ENCODE measurements around the gene PARM1. TPM values are rescaled to one million over a fixed set of nuclear protein-coding genes. Genes with fewer than 3 reads are reported as not detected.
"Not testable (repeated sequence)": the region's sequence is repeated elsewhere in the genome, so short reads cannot be mapped to it uniquely, and the experiment has no call there.

Gene PARM1
- total RNA-seq, 8 experiments from 2014 or later, result 0.21 to 29.5 (median 2.2) TPM

DNA sequence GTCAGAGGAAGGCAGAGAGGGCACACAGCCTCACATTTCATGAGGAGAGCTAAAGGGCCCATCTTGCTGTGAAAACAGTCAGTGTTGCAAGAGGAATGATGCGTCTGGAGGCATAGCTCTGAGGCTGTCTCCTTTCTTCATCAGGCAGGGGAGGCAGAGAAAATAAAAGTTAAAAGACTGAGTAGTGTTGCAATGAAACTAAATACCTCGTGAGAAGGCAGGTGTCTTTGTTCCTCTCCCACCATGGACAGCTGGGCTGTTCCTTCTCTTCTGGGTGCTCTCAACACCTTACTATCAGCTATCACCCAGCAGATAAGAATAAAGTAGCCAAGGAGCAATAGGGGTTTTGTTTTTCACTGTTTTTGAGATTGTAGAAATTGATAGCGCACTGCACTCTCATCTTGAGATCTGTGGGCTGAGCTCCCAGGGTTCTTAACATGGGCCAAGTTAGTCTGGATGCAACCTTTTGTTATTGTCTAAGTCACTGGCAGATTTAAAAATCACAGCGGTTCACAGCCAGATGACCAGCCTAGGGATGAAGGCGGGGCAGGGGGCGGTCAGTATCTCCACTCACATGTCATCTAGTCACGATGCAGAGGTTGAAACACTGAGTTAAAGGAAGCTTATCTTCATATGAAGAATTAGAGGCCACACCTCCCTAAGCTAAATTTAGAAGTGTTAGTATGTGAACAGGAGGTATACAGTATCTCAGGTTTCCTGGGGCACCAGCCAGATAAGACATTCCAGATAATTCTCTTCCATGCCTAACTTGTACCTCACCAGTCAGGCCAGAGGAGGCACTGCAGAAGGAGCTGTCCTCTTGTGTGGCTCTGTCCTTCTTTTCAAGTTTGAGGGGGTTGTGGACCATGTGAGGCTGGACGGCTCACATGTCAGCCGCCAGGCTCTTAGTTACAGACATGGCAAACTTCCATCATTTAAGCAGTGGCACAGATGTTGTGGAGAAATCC is 36.9 kb downstream of the PARM1 start:
- ATAC-seq (replicated peaks in 6 of 8), result peak in 3 of 8 experiments; percentile 59 to 75 (median 68)
- in situ Hi-C loops (cut with MboI; ENCODE audit: low pct_unique_long_range_greater_than_20kb in 2 of 9, low sequenced_read_pairs in 9 of 9, unreplicated experiment in 9 of 9), result no loop called here
- WGBS, 10 experiments, result 11 to 100% (median 82%) methylated on average over 1 to 6 of the region's 9 CpGs; no CpG with 5 or more reads in 1 of the 10 experiments
- Histone ChIP-seq H3K4me1 (replicated peaks in 1 of 2) (no peaks in the 10 kb centered on the region), H3K27ac (no peak overlapping the region), H3K4me3 (no peak overlapping the region)

- WGBS, 10 experiments, result 0 to 100% (median 33%) methylated on average over 1 of the region's 1 CpG; no CpG with 5 or more reads in 5 of the 10 experiments
- in situ Hi-C loops (cut with MboI; ENCODE audit: low pct_unique_long_range_greater_than_20kb in 2 of 9, low sequenced_read_pairs in 9 of 9, unreplicated experiment in 9 of 9), result no loop called here
- Histone ChIP-seq H3K4me3 (no peak overlapping the region), H3K4me1 (replicated peaks in 1 of 2) (no peaks in the 10 kb centered on the region), H3K27ac (no peak overlapping the region)
- ATAC-seq (replicated peaks in 6 of 8), result peak in 1 of 8 experiments; percentile 30
Observed at GRCh38 chr4:74970577-74970976, 37.7 kb downstream of the PARM1 start.

- Histone ChIP-seq H3K27ac (no peak overlapping the region), H3K4me1 (replicated peaks in 1 of 2) (no peaks in the 10 kb centered on the region), H3K4me3 (no peak overlapping the region)
- ATAC-seq (replicated peaks in 6 of 8), result peak in 3 of 8 experiments; percentile 18 to 80 (median 75)
- in situ Hi-C loops (cut with MboI; ENCODE audit: low pct_unique_long_range_greater_than_20kb in 2 of 9, low sequenced_read_pairs in 9 of 9, unreplicated experiment in 9 of 9), result no loop called here
- WGBS, 10 experiments, result 0 to 86% (median 80%) methylated on average over 1 of the region's 1 CpG; no CpG with 5 or more reads in 5 of the 10 experiments
Observed at GRCh38 chr4:74971862-74972261, 38.9 kb downstream of the PARM1 start.

GRCh38 chr4:74975082-74975481 is 42.2 kb downstream of the PARM1 start:
- in situ Hi-C loops (cut with MboI; ENCODE audit: low pct_unique_long_range_greater_than_20kb in 2 of 9, low sequenced_read_pairs in 9 of 9, unreplicated experiment in 9 of 9), result no loop called here
- H3K4me1 ChIP-seq (replicated peaks in 1 of 2), result no peaks in the 10 kb centered on the region
- no peak overlapping the region for H3K27ac ChIP-seq
- no peak for ATAC-seq (replicated peaks in 6 of 8)
- H3K4me3 ChIP-seq, result no peak overlapping the region
- WGBS, 10 experiments, result 31 to 100% (median 83%) methylated on average over 1 to 2 of the region's 2 CpGs; no CpG with 5 or more reads in 3 of the 10 experiments

GRCh38 chr4:74975848-74976824 is 43.2 kb downstream of the PARM1 start:
- no peaks in the 10 kb centered on the region for H3K4me1 ChIP-seq (replicated peaks in 1 of 2)
- ATAC-seq (replicated peaks in 6 of 8), result no peak
- H3K4me3 ChIP-seq, result no peak overlapping the region
- H3K27ac ChIP-seq, result no peak overlapping the region
- in situ Hi-C loops (cut with MboI; ENCODE audit: low pct_unique_long_range_greater_than_20kb in 2 of 9, low sequenced_read_pairs in 9 of 9, unreplicated experiment in 9 of 9), result no loop called here
- WGBS, 10 experiments, result 0 to 100% (median 100%) methylated on average over 1 to 2 of the region's 2 CpGs; no CpG with 5 or more reads in 4 of the 10 experiments

- Histone ChIP-seq H3K4me3 (no peak overlapping the region), H3K4me1 (replicated peaks in 1 of 2) (peaks cover 0 to 3% of the 10 kb centered on the region in 2 donors)
- WGBS, 10 experiments, result 0 to 83% (median 21%) methylated on average over 1 of the region's 1 CpG; no CpG with 5 or more reads in 2 of the 10 experiments
Observed at GRCh38 chr4:74982546-74983252, 49.8 kb downstream of the PARM1 start.

GRCh38 chr4:74983253-74983635 is 50.3 kb downstream of the PARM1 start:
- in situ Hi-C loops (cut with MboI; ENCODE audit: low pct_unique_long_range_greater_than_20kb in 2 of 9, low sequenced_read_pairs in 9 of 9, unreplicated experiment in 9 of 9), result no loop called here
- Histone ChIP-seq H3K4me1 (replicated peaks in 1 of 2) (peaks cover 0 to 3% of the 10 kb centered on the region in 2 donors), H3K27ac (no peak overlapping the region), H3K4me3 (no peak overlapping the region)
- ATAC-seq (replicated peaks in 6 of 8), result peak in 5 of 8 experiments; percentile 27 to 73 (median 53)

More at GRCh38 chr4:74982546-74983252, 49.8 kb downstream of the PARM1 start:
- peak in 3 of 8 experiments; percentile 82 to 88 (median 87) for ATAC-seq (replicated peaks in 6 of 8)
- in situ Hi-C loops (cut with MboI; ENCODE audit: low pct_unique_long_range_greater_than_20kb in 2 of 9, low sequenced_read_pairs in 9 of 9, unreplicated experiment in 9 of 9), result no loop called here
- H3K27ac ChIP-seq, result no peak overlapping the region

- 0 to 100% (median 94%) methylated on average over 1 to 2 of the region's 2 CpGs; no CpG with 5 or more reads in 1 of the 10 experiments for WGBS, 10 experiments
- ATAC-seq (replicated peaks in 6 of 8), result peak in 2 of 8 experiments; percentile 38 to 74
- Histone ChIP-seq H3K27ac (no peak overlapping the region), H3K4me3 (no peak overlapping the region), H3K4me1 (replicated peaks in 1 of 2) (no peaks in the 10 kb centered on the region)
- in situ Hi-C loops (cut with MboI; ENCODE audit: low pct_unique_long_range_greater_than_20kb in 2 of 9, low sequenced_read_pairs in 9 of 9, unreplicated experiment in 9 of 9), result no loop called here
Observed at GRCh38 chr4:74990276-74990875, 57.5 kb downstream of the PARM1 start.

- in situ Hi-C loops (cut with MboI; ENCODE audit: low pct_unique_long_range_greater_than_20kb in 2 of 9, low sequenced_read_pairs in 9 of 9, unreplicated experiment in 9 of 9); H3K4me3 ChIP-seq; H3K27ac ChIP-seq; ATAC-seq (replicated peaks in 6 of 8): not testable (repeated sequence)
- WGBS, 10 experiments, result 22 to 81% (median 59%) methylated on average over 1 to 2 of the region's 2 CpGs; no CpG with 5 or more reads in 1 of the 10 experiments
- H3K4me1 ChIP-seq (replicated peaks in 1 of 2), result peaks cover 4 to 19% of the 10 kb centered on the region in 2 donors
Observed at GRCh38 chr4:74994436-74994835, 61.5 kb downstream of the PARM1 start.

DNA sequence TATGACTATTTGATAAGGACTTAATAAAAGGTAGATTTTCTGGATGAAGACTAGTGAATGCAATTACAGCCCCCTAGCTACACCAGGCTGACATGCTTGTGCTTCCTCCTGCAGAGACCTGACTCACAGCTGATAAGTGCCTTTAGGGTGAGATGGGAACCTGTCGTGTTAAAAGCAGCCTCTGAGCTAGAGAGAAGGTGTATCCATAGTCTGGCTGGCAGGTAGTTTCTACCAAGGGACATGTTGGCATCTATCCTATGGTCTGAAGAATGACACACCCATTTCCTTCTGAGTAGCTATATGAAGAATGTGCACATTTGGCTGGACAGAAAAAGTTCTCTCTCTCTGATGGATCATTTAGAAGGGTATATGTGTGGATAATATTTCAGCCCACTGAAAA is 64.1 kb downstream of the PARM1 start:
- Histone ChIP-seq H3K4me1 (replicated peaks in 1 of 2) (peaks cover 10 to 27% of the 10 kb centered on the region in 2 donors), H3K27ac (no peak overlapping the region), H3K4me3 (no peak overlapping the region)
- WGBS, 10 experiments, result 14 to 60% (median 55%) methylated on average over 1 of the region's 1 CpG; no CpG with 5 or more reads in 6 of the 10 experiments
- no peak for ATAC-seq (replicated peaks in 6 of 8)
- in situ Hi-C loops (cut with MboI; ENCODE audit: low pct_unique_long_range_greater_than_20kb in 2 of 9, low sequenced_read_pairs in 9 of 9, unreplicated experiment in 9 of 9), result no loop called here

DNA sequence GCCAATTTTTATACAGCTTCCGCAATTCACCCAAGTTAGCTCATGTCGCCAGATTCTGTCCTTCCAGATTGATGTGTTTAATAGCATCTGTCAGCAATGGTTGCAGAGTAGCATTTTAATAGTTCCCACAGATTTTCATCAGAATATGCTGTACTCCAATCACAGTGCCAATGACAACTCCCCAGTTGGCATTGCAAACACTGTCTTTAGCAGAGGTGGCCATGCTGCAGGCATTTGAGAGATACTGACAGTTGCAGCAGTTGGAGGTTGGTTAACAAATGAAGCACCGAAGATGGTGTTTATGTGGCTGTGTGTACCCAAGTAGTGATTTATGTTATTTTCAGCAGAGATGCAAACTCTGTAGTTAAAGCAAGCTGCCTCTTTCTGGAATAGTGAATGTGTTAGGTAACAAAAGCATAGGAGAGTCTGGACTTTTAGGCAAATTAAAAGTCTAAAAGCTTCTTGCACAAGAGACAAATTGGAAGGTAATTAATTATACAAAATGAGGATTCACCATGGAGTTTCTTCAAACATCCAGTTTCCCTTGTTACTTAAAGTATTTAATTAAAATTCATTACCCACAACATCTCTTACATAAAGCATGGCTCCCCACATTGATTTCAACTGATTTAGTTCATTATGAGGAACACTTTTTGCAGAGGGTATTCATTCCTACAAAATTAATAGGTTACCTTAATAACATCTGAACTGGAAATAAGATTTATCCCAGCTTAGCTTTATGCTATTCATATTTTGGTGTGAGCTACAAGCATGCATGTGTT is 65.2 kb downstream of the PARM1 start:
- ATAC-seq (replicated peaks in 6 of 8), result peak in 5 of 8 experiments; percentile 81 to 89 (median 87)
- H3K4me3 ChIP-seq, result no peak overlapping the region
- peaks cover 10 to 27% of the 10 kb centered on the region in 2 donors for H3K4me1 ChIP-seq (replicated peaks in 1 of 2)
- WGBS, 10 experiments, result 0 to 66% (median 28%) methylated on average over 1 to 3 of the region's 3 CpGs; no CpG with 5 or more reads in 2 of the 10 experiments
- H3K27ac ChIP-seq, result no peak overlapping the region
- in situ Hi-C loops (cut with MboI; ENCODE audit: low pct_unique_long_range_greater_than_20kb in 2 of 9, low sequenced_read_pairs in 9 of 9, unreplicated experiment in 9 of 9), result no loop called here
